ENCODE measurements around the gene JPT2. TPM values are rescaled to one million over a fixed set of nuclear protein-coding genes. Genes with fewer than 3 reads are reported as not detected.

Gene JPT2
- total RNA-seq, 1 experiment from 2014 or later: 131 TPM

GRCh38 chr16:1705688-1706385 lies 27.8 kb downstream of the JPT2 start, which contains the start of gene MAPK8IP3:
Gene MAPK8IP3, plus strand, starts transcription at chr16:1706195. Its CDS starts 145 bp downstream, at chr16:1706340.
- peak; percentile 85 for DNase-seq (ENCODE audit: unreplicated experiment)
- peak; percentile 90 for TF ChIP-seq CTCF (IDR thresholded peaks at IDR 0.05; ENCODE audit: unreplicated experiment)
- Mint-ChIP-seq H3K36me3 (ENCODE audit: insufficient read depth, unreplicated experiment) (peaks cover 41% of the 10 kb centered on the region), H3K27ac (ENCODE audit: low read depth, unreplicated experiment) (peak within 1 kb of the TSS; percentile 87), H3K9me3 (ENCODE audit: unreplicated experiment) (no peaks in the 10 kb centered on the region), H3K4me3 (ENCODE audit: unreplicated experiment) (peak within 1 kb of the TSS; percentile 83), H3K4me1 (ENCODE audit: insufficient read depth, unreplicated experiment) (peaks cover 18% of the 10 kb centered on the region), H3K27me3 (ENCODE audit: insufficient read depth, unreplicated experiment) (no peaks in the 10 kb centered on the region)
- BruUV-seq (replicated peaks): no TSS peak
- intact Hi-C loops (cut with micrococcal nuclease): loop anchor here (1.0 to 10.0 kb wide), 3 partner anchors 28 to 281 kb away; partner anchors contain the start of genes CRAMP1, IFT140, JPT2 and UQCC4
- ChIA-PET CTCF (interaction anchor here (0.7 to 2.5 kb wide), 19 partner anchors 9 to 115 kb away, joined by 3 to 17 read pairs (median 5); partner anchors contain the start of gene JPT2), POLR2A (interaction anchor here (0.6 to 4.8 kb wide), 32 partner anchors 10 to 1428 kb away, joined by 3 to 130 read pairs (median 6); partner anchors contain the start of genes CRAMP1, EME2, FAHD1 and IFT140)

GRCh38 chr16:1706386-1707192 lies 28.5 kb downstream of the JPT2 start:
- H3K4me1 Mint-ChIP-seq (ENCODE audit: insufficient read depth, unreplicated experiment): peaks cover 11% of the 10 kb centered on the region
- POLR2A ChIA-PET: interaction anchor here (0.6 to 4.8 kb wide), 29 partner anchors 9 to 1427 kb away, joined by 3 to 130 read pairs (median 6); partner anchors contain the start of genes CRAMP1, EME2, FAHD1 and IFT140
- no peaks in the 10 kb centered on the region for H3K9me3 Mint-ChIP-seq (ENCODE audit: unreplicated experiment)
- TF ChIP-seq CTCF (IDR thresholded peaks at IDR 0.05; ENCODE audit: unreplicated experiment): no peak
- intact Hi-C loops (cut with micrococcal nuclease): loop anchor here (1.0 to 10.0 kb wide), 3 partner anchors 65 to 282 kb away; partner anchors contain the start of genes CRAMP1, IFT140, NME3 and UQCC4
- peaks cover 34% of the 10 kb centered on the region for H3K36me3 Mint-ChIP-seq (ENCODE audit: insufficient read depth, unreplicated experiment)
- BruUV-seq (replicated peaks): no TSS peak
- H3K27ac Mint-ChIP-seq (ENCODE audit: low read depth, unreplicated experiment): peak overlapping the region; percentile 81
- CTCF ChIA-PET: interaction anchor here (0.6 to 2.5 kb wide), 22 partner anchors 9 to 115 kb away, joined by 3 to 17 read pairs (median 4); partner anchors contain the start of genes CRAMP1, IFT140 and JPT2
- no peak for DNase-seq (ENCODE audit: unreplicated experiment)
- peak overlapping the region; percentile 83 for H3K4me3 Mint-ChIP-seq (ENCODE audit: unreplicated experiment)
- no peaks in the 10 kb centered on the region for H3K27me3 Mint-ChIP-seq (ENCODE audit: insufficient read depth, unreplicated experiment)

- H3K4me3 Mint-ChIP-seq (ENCODE audit: unreplicated experiment): peak overlapping the region; percentile 83
- no peak for TF ChIP-seq CTCF (IDR thresholded peaks at IDR 0.05; ENCODE audit: unreplicated experiment)
- no peaks in the 10 kb centered on the region for H3K9me3 Mint-ChIP-seq (ENCODE audit: unreplicated experiment)
- CTCF ChIA-PET: interaction anchor here (0.5 to 2.7 kb wide), 14 partner anchors 12 to 433 kb away, joined by 3 to 17 read pairs (median 4); partner anchors contain the start of genes CRAMP1, IFT140, JPT2 and NUBP2
- peak; percentile 43 for DNase-seq (ENCODE audit: unreplicated experiment)
- H3K27me3 Mint-ChIP-seq (ENCODE audit: insufficient read depth, unreplicated experiment): no peaks in the 10 kb centered on the region
- TSS peak; percentile 20 for BruUV-seq (replicated peaks)
- H3K4me1 Mint-ChIP-seq (ENCODE audit: insufficient read depth, unreplicated experiment): peaks cover 9% of the 10 kb centered on the region
- intact Hi-C loops (cut with micrococcal nuclease): loop anchor here (1.0 to 10.0 kb wide), 3 partner anchors 64 to 282 kb away; partner anchors contain the start of genes CRAMP1, IFT140, NME3 and UQCC4
- H3K36me3 Mint-ChIP-seq (ENCODE audit: insufficient read depth, unreplicated experiment): peaks cover 28% of the 10 kb centered on the region
- POLR2A ChIA-PET: interaction anchor here (0.6 to 4.8 kb wide), 14 partner anchors 11 to 629 kb away, joined by 3 to 130 read pairs (median 7); partner anchors contain the start of genes CRAMP1, EME2, IFT140 and JPT2
- H3K27ac Mint-ChIP-seq (ENCODE audit: low read depth, unreplicated experiment): peak overlapping the region; percentile 81
Observed at GRCh38 chr16:1707193-1707790, 29.2 kb downstream of the JPT2 start.
